Gastrocnemius medialis (tissue), 4 donors: ENCODE measurements around the gene PPP1R1A. TPM values are rescaled to one million over a fixed set of nuclear protein-coding genes. Genes with fewer than 3 reads are reported as not detected.
A peak's percentile ranks its signal among the peaks of the same experiment; 100 is the strongest.

Source experiments
- ATAC-seq, 2 donors: fragments of 150-250 bp; one replicate each; pipeline ENCODE4 v1.9.1; 2016
- DNase-seq, 2 donors: peaks; one replicate each; pipeline ENCODE4 v3.0.0-alpha.2; 2019
- H3K27ac ChIP-seq, 4 donors: fragments of 200-600 bp; sonication (generic); 1 replicate in 1 of 4; 2 replicates in 3 of 4; pipeline ENCODE4 v1.5.1; 2016 to 2018; ENCODE audit warnings: mild to moderate bottlenecking in 2 of 4, moderate library complexity in 1 of 4
- H3K27me3 ChIP-seq, 3 donors: fragments of 200-600 bp; sonication (generic) in 2 of 3; 1 replicate in 1 of 3; 2 replicates in 2 of 3; pipeline versions ENCODE4 v1.5.1 to v1.6.0; 2016 to 2019; ENCODE audit warnings: mild to moderate bottlenecking in 1 of 3, moderate library complexity in 1 of 3
- H3K36me3 ChIP-seq, 2 donors: fragments of 200-600 bp; sonication (generic) in 1 of 2; one replicate each; pipeline ENCODE4 v1.5.1; 2017 to 2018
- H3K4me1 ChIP-seq, 2 donors: fragments of 200-600 bp; sonication (generic) in 1 of 2; one replicate each; pipeline ENCODE4 v1.5.1; 2016 to 2017; ENCODE audit warnings: mild to moderate bottlenecking in 2 of 2
- H3K4me3 ChIP-seq, 4 donors: fragments of 200-600 bp; sonication (generic) in 3 of 4; 1 replicate in 1 of 4; 2 replicates in 3 of 4; pipeline ENCODE4 v1.5.1; 2016 to 2019; ENCODE audit warnings: mild to moderate bottlenecking in 2 of 4
- H3K9me3 ChIP-seq, 3 donors: fragments of 200-600 bp; sonication (generic) in 2 of 3; 1 replicate in 1 of 3; 2 replicates in 2 of 3; pipeline ENCODE4 v1.5.1; 2016 to 2019
- CTCF ChIP-seq, 5 experiments: fragments of 450-650 bp in 3 of 5; fragments of 200-600 bp in 2 of 5; sonication (generic) in 2 of 5; IDR thresholded peaks in 4 of 5; conservative IDR thresholded peaks in 1 of 5; 1 replicate in 4 of 5; 2 replicates in 1 of 5; pipeline ENCODE4 v1.5.1; 2016 to 2019; ENCODE audit warnings: antibody characterized with exemption in 5 of 5, mild to moderate bottlenecking in 3 of 5, moderate library complexity in 3 of 5
- POLR2A ChIP-seq, 2 donors: fragments of 450-650 bp; IDR thresholded peaks; one replicate each; pipeline ENCODE4 v1.6.1; 2017; ENCODE audit warnings: antibody characterized with exemption in 2 of 2, mild to moderate bottlenecking in 2 of 2, moderate library complexity in 2 of 2
- in situ Hi-C, 4 donors: fragments of 200-750 bp; cut with MboI; loops; one replicate each; pipeline versions ENCODE4 v1.15.0 to v1.8.0; 2017; ENCODE audit warnings: low sequenced_read_pairs in 4 of 4
- intact Hi-C: fragments of 100-400 bp; cut with DNase I; formaldehyde crosslinking; loops from one replicate; pipeline ENCODE4 v1.15.1; 2023; ENCODE audit warnings: low total_unique reads
- total RNA-seq, 4 donors: library from RNA; depleted of rRNA; stranded (reverse); fragments of >200 nt; gene quantifications; one replicate each; pipeline versions ENCODE4 v1.1.0 to v1.2.3, GENCODE V29; 2016

Gene PPP1R1A
- total RNA-seq, 4 donors from 2014 or later: 209 to 312 (median 235) TPM

GRCh38 chr12:54602661-54603060 is 14.2 kb upstream of the PPP1R1A start:
- H3K4me3 ChIP-seq: no peak overlapping the region
- H3K9me3 ChIP-seq: no peaks in the 10 kb centered on the region
- H3K36me3 ChIP-seq: no peaks in the 10 kb centered on the region
- intact Hi-C loops (loop anchor here (2.0 kb wide), 1 partner anchor 356 kb away; no protein-coding TSS in a partner anchor), in situ Hi-C loops (no loop called here)
- no peaks in the 10 kb centered on the region for H3K27me3 ChIP-seq
- ATAC-seq: no peak
- H3K27ac ChIP-seq: no peak overlapping the region
- H3K4me1 ChIP-seq: no peaks in the 10 kb centered on the region
- DNase-seq: no peak
- TF ChIP-seq CTCF (IDR thresholded peaks at IDR 0.05 in 4 of 5, conservative IDR thresholded peaks at IDR 0.05 in 1 of 5): no peak
- TF ChIP-seq POLR2A (IDR thresholded peaks at IDR 0.05): no peak

GRCh38 chr12:54601841-54602240 is 13.4 kb upstream of the PPP1R1A start:
- Histone ChIP-seq H3K4me1 (no peaks in the 10 kb centered on the region), H3K27ac (no peak overlapping the region), H3K4me3 (no peak overlapping the region), H3K36me3 (no peaks in the 10 kb centered on the region), H3K9me3 (no peaks in the 10 kb centered on the region), H3K27me3 (no peaks in the 10 kb centered on the region)
- ATAC-seq (peak in 1 of 2 donors; percentile 40), DNase-seq (no peak)
- in situ Hi-C loops (no loop called here), intact Hi-C loops (loop anchor here (2.0 kb wide), 1 partner anchor 357 kb away; no protein-coding TSS in a partner anchor)
- TF ChIP-seq CTCF (IDR thresholded peaks at IDR 0.05 in 4 of 5, conservative IDR thresholded peaks at IDR 0.05 in 1 of 5): no peak
- no peak for TF ChIP-seq POLR2A (IDR thresholded peaks at IDR 0.05)

GRCh38 chr12:54598970-54599369 is 10.5 kb upstream of the PPP1R1A start:
- intact Hi-C loops (no loop called here), in situ Hi-C loops (loop anchor here (5.0 to 25.0 kb wide), 3 partner anchors 353 to 363 kb away; no protein-coding TSS in a partner anchor)
- no peak overlapping the region for H3K27ac ChIP-seq
- DNase-seq: no peak
- no peaks in the 10 kb centered on the region for H3K4me1 ChIP-seq
- no peak for TF ChIP-seq POLR2A (IDR thresholded peaks at IDR 0.05)
- no peak for TF ChIP-seq CTCF (IDR thresholded peaks at IDR 0.05 in 4 of 5, conservative IDR thresholded peaks at IDR 0.05 in 1 of 5)
- H3K27me3 ChIP-seq: no peaks in the 10 kb centered on the region
- no peaks in the 10 kb centered on the region for H3K9me3 ChIP-seq
- H3K36me3 ChIP-seq: no peaks in the 10 kb centered on the region
- no peak for ATAC-seq
- H3K4me3 ChIP-seq: no peak overlapping the region

- TF ChIP-seq POLR2A (IDR thresholded peaks at IDR 0.05): no peak
- TF ChIP-seq CTCF (IDR thresholded peaks at IDR 0.05 in 4 of 5, conservative IDR thresholded peaks at IDR 0.05 in 1 of 5): peak; percentile 65 to 81 (median 70)
- H3K36me3 ChIP-seq: no peaks in the 10 kb centered on the region
- DNase-seq: peak in 1 of 2 donors; percentile 48
- ATAC-seq: peak; percentile 75 to 88
- H3K9me3 ChIP-seq: no peaks in the 10 kb centered on the region
- H3K27me3 ChIP-seq: no peaks in the 10 kb centered on the region
- no peak overlapping the region for H3K4me3 ChIP-seq
- in situ Hi-C loops: loop anchor here (5.0 to 25.0 kb wide), 3 partner anchors 356 to 366 kb away; no protein-coding TSS in a partner anchor
- peaks cover 0 to 1% of the 10 kb centered on the region in 2 donors for H3K4me1 ChIP-seq
- H3K27ac ChIP-seq: no peak overlapping the region
- intact Hi-C loops: loop anchor here (1.0 kb wide), 1 partner anchor 17 kb away; no protein-coding TSS in a partner anchor
Observed at GRCh38 chr12:54596526-54596946, 8.1 kb upstream of the PPP1R1A start.

GRCh38 chr12:54595471-54595870 is 7.0 kb upstream of the PPP1R1A start:
- in situ Hi-C loops (loop anchor here (5.0 to 25.0 kb wide), 3 partner anchors 357 to 367 kb away; no protein-coding TSS in a partner anchor), intact Hi-C loops (no loop called here)
- Histone ChIP-seq H3K27me3 (no peaks in the 10 kb centered on the region), H3K4me1 (peaks cover 0 to 5% of the 10 kb centered on the region in 2 donors), H3K4me3 (no peak overlapping the region), H3K36me3 (no peaks in the 10 kb centered on the region), H3K9me3 (no peaks in the 10 kb centered on the region), H3K27ac (no peak overlapping the region)
- no peak for TF ChIP-seq CTCF (IDR thresholded peaks at IDR 0.05 in 4 of 5, conservative IDR thresholded peaks at IDR 0.05 in 1 of 5)
- no peak for TF ChIP-seq POLR2A (IDR thresholded peaks at IDR 0.05)
- DNase-seq (no peak), ATAC-seq (no peak)
